B cell (primary cell): ENCODE data around the gene PRKAG2. TPM values are rescaled to one million over a fixed set of nuclear protein-coding genes. Genes with fewer than 3 reads are reported as not detected.

ENCODE experiments used
- ATAC-seq: fragments of 200-7000 bp; cut with Tn5 transposase; one replicate; pipeline ENCODE4 v1.10.0; 2021; ENCODE audit warnings: low read depth, mild to moderate bottlenecking, moderate number of reproducible peaks, moderate library complexity
- CTCF ChIA-PET: fragments of 350-600 bp; sonication (Branson Sonifier 250); formaldehyde crosslinking; loops from one replicate; lab custom pipeline; 2021; ENCODE audit warnings: antibody characterized with exemption, inconsistent platforms; lab: Charles Lee
- POLR2A ChIA-PET: fragments of 350-600 bp; sonication (Branson Sonifier 250); formaldehyde crosslinking; loops from one replicate; lab custom pipeline; 2021; ENCODE audit warnings: antibody characterized with exemption; lab: Charles Lee
- DNase-seq: peaks from one replicate; pipeline ENCODE4 v3.0.0; 2013
- H2AFZ ChIP-seq: 2 replicates; pipeline ENCODE4 v1.6.1; 2012; ENCODE audit warnings: mild to moderate bottlenecking, low read depth, low read length; ENCODE audit not compliant: insufficient read depth, poor library complexity, severe bottlenecking
- H3K27ac ChIP-seq, 2 donors: 1 replicate in 1 of 2; 2 replicates in 1 of 2; pipeline ENCODE4 v1.5.1; 2012 to 2013; ENCODE audit warnings: low read length in 2 of 2, mild to moderate bottlenecking in 2 of 2, moderate library complexity in 1 of 2
- H3K27me3 ChIP-seq, 4 experiments: fragments of 200-600 bp in 1 of 4; sonication (generic) in 1 of 4; replicated peaks in 1 of 4; 1 replicate in 2 of 4; 2 replicates in 2 of 4; pipeline versions ENCODE4 v1.6.1 to v1.7.0; 2013 to 2016; ENCODE audit warnings: low read length in 3 of 4, mild to moderate bottlenecking in 2 of 4, mixed read lengths in 1 of 4, moderate library complexity in 1 of 4; ENCODE audit not compliant: insufficient read depth in 4 of 4, control insufficient read depth in 3 of 4; ENCODE audit errors: control extremely low read depth in 1 of 4
- H3K36me3 ChIP-seq, 2 experiments: replicated peaks in 1 of 2; 1 replicate in 1 of 2; 2 replicates in 1 of 2; pipeline versions ENCODE4 v1.6.1 to v1.7.1; 2013; ENCODE audit warnings: low read length in 1 of 2; ENCODE audit not compliant: insufficient read depth in 2 of 2, control insufficient read depth in 1 of 2; ENCODE audit errors: control extremely low read depth in 1 of 2, extremely low read depth in 1 of 2
- H3K4me1 ChIP-seq, 2 donors: fragments of 200-600 bp in 1 of 2; sonication (generic) in 1 of 2; 1 replicate in 1 of 2; 2 replicates in 1 of 2; pipeline versions ENCODE4 v1.5.1 to v1.6.1; 2013 to 2017; ENCODE audit warnings: low read length in 2 of 2; ENCODE audit not compliant: control insufficient read depth in 2 of 2, insufficient read depth in 2 of 2
- H3K4me2 ChIP-seq: replicated peaks from 2 replicates; pipeline ENCODE3; 2012; ENCODE audit warnings: mild to moderate bottlenecking, low read depth, low read length; ENCODE audit not compliant: poor library complexity, severe bottlenecking
- H3K4me3 ChIP-seq, 5 experiments: fragments of 200-600 bp in 1 of 5; sonication (generic) in 1 of 5; 1 replicate in 3 of 5; 2 replicates in 2 of 5; pipeline versions ENCODE4 v1.5.1 to v1.7.0; 2011 to 2016; ENCODE audit warnings: low read length in 4 of 5, mild to moderate bottlenecking in 4 of 5, low read depth in 2 of 5, control low read depth in 1 of 5, moderate library complexity in 1 of 5; ENCODE audit not compliant: insufficient read depth in 1 of 5; ENCODE audit errors: control extremely low read depth in 1 of 5, extremely low read depth in 1 of 5
- H3K79me2 ChIP-seq: fragments of 200-600 bp; sonication (generic); one replicate; pipeline ENCODE4 v1.6.0; 2016; ENCODE audit warnings: low read length; ENCODE audit not compliant: control insufficient read depth, insufficient read depth
- H3K9ac ChIP-seq: fragments of 200-600 bp; sonication (generic); 2 replicates; pipeline ENCODE4 v1.6.1; 2017; ENCODE audit warnings: mild to moderate bottlenecking, low read length, moderate library complexity
- H3K9me3 ChIP-seq, 3 donors: one replicate each; pipeline versions ENCODE4 v1.6.1 to v1.7.1; 2013; ENCODE audit warnings: low read length in 2 of 3; ENCODE audit not compliant: control insufficient read depth in 2 of 3, insufficient read depth in 1 of 3; ENCODE audit errors: control extremely low read depth in 1 of 3
- H4K20me1 ChIP-seq: 2 replicates; pipeline ENCODE4 v1.6.0; 2012; ENCODE audit warnings: mild to moderate bottlenecking, low read length; ENCODE audit not compliant: insufficient read depth, control insufficient read depth, poor library complexity, severe bottlenecking
- H3K27ac Mint-ChIP-seq: one replicate; pipeline ENCODE4 v1.8.0; 2021; ENCODE audit warnings: mixed read lengths
- H3K27me3 Mint-ChIP-seq: one replicate; pipeline ENCODE4 v1.8.0; 2021; ENCODE audit warnings: mixed read lengths
- H3K4me1 Mint-ChIP-seq: one replicate; pipeline ENCODE4 v1.8.0; 2021; ENCODE audit warnings: mixed read lengths
- H3K4me3 Mint-ChIP-seq: one replicate; pipeline ENCODE4 v1.8.0; 2021; ENCODE audit warnings: mixed read lengths
- H3K9me3 Mint-ChIP-seq: one replicate; pipeline ENCODE4 v1.8.0; 2022; ENCODE audit warnings: mixed read lengths; ENCODE audit not compliant: insufficient read depth
- CTCF ChIP-seq: fragments of 200-600 bp; IDR thresholded peaks from one replicate; pipeline ENCODE4 v1.8.0; 2022; ENCODE audit warnings: antibody characterized with exemption, mild to moderate bottlenecking
- EZH2 ChIP-seq: IDR thresholded peaks from 2 replicates; pipeline ENCODE4 v1.6.1; 2012; ENCODE audit warnings: borderline replicate concordance, low read depth, mild to moderate bottlenecking, moderate library complexity, low read length; ENCODE audit not compliant: insufficient read depth, poor library complexity, severe bottlenecking
- intact Hi-C: fragments of 100-400 bp; cut with micrococcal nuclease; formaldehyde crosslinking; loops from one replicate; pipeline ENCODE4 v1.10.0; 2022
- polyA plus RNA-seq: library from polyadenylated mRNA; depleted of rRNA; stranded (reverse); fragments of >200 nt; gene quantifications from 2 replicates; pipeline ENCODE4 v1.2.3, GENCODE V29; 2012
- total RNA-seq, 2 donors: library from RNA; stranded (reverse); fragments of 120-200 nt in 1 of 2; gene quantifications; 1 replicate in 1 of 2; 2 replicates in 1 of 2; pipeline versions ENCODE4 v1.2.3 to v1.2.4, GENCODE V29; 2013 to 2022

PRKAG2 gene
- total and polyA plus RNA-seq, 2 donors (not counting 1 experiment from before 2014, with no cell fraction given) = 22.1 to 56.3 TPM

- TF ChIP-seq EZH2 (no peak), CTCF (peak; percentile 45)
These were observed 306.5 kb downstream of the PRKAG2 start for GRCh38 chr7:151570366-151570915.

More at GRCh38 chr7:151570366-151570915, 306.5 kb downstream of the PRKAG2 start:
- H4K20me1 ChIP-seq = no peaks in the 10 kb centered on the region
- no peak overlapping the region for H3K27ac Mint-ChIP-seq
- DNase-seq = no peak
- H3K27me3 ChIP-seq = no peaks in the 10 kb centered on the region
- H3K9ac ChIP-seq = no peak overlapping the region
- H3K27ac ChIP-seq = no peak overlapping the region
- no peak overlapping the region for H3K4me2 ChIP-seq
- H3K4me3 Mint-ChIP-seq = no peak overlapping the region
- no peak for ATAC-seq
- intact Hi-C loops = loop anchor here (1.0 kb wide), 1 partner anchor 189 kb away; no protein-coding TSS in a partner anchor
- POLR2A ChIA-PET = interaction anchor here (0.7 kb wide), 1 partner anchor 15 kb away, joined by 6 read pairs; no protein-coding TSS in a partner anchor
- H2AFZ ChIP-seq = no peak overlapping the region
- H3K9me3 Mint-ChIP-seq = no peaks in the 10 kb centered on the region
- no peak overlapping the region for H3K4me3 ChIP-seq
- CTCF ChIA-PET = interaction anchor here (0.7 to 4.5 kb wide), 3 partner anchors 41 to 188 kb away, joined by 3 to 22 read pairs (median 5); no protein-coding TSS in a partner anchor
- H3K79me2 ChIP-seq = no peaks in the 10 kb centered on the region
- H3K27me3 Mint-ChIP-seq = no peaks in the 10 kb centered on the region
- no peaks in the 10 kb centered on the region for H3K9me3 ChIP-seq
- no peaks in the 10 kb centered on the region for H3K4me1 Mint-ChIP-seq
- peaks cover 3 to 12% of the 10 kb centered on the region in 2 experiments for H3K36me3 ChIP-seq
- no peaks in the 10 kb centered on the region for H3K4me1 ChIP-seq
